HepG2 (cell line): ENCODE results near the gene ROPN1B. TPM values are rescaled to one million over a fixed set of nuclear protein-coding genes. Genes with fewer than 3 reads are reported as not detected.

Source experiments
- ATAC-seq: fragments of 200-7000 bp; cut with Tn5 transposase; 3 replicates; pipeline ENCODE4 v1.9.1; 2020; ENCODE audit warnings: mild to moderate bottlenecking, moderate library complexity
- BruUV-seq: library from RNA; stranded (reverse); fragments of 400-500 nt; replicated peaks from 2 replicates; lab custom pipeline; 2021; lab: Mats Ljungman, UMichigan
- CTCF ChIA-PET: fragments of 300-600 bp; formaldehyde crosslinking; extraction: SDS; loops from one replicate; lab custom pipeline; 2021; ENCODE audit warnings: low total read pairs, inconsistent platforms, low intra/inter-chr PET ratio; lab: Yijun Ruan, JAX
- POLR2A ChIA-PET: fragments of 350-600 bp; sonication (Branson Sonifier 250); formaldehyde crosslinking; loops from one replicate; lab custom pipeline; 2020; ENCODE audit warnings: antibody characterized with exemption, inconsistent platforms; lab: Yijun Ruan, JAX
- DNase-seq: peaks from one replicate; pipeline ENCODE4 v3.0.0-alpha.2; 2015; ENCODE audit warnings: low spot score
- FAIRE-seq: peaks from 3 replicates; lab custom pipeline; 2011; peaks lifted over from hg19 to GRCh38; lab: Jason Lieb, UNC
- H2AFZ ChIP-seq: one replicate; pipeline ENCODE4 v1.6.1; 2011; ENCODE audit warnings: low read length, inconsistent platforms
- H3K27ac ChIP-seq: fragments of 300-600 bp; 3 replicates; pipeline ENCODE4 v1.8.0; 2011; ENCODE audit warnings: mixed run types, mild to moderate bottlenecking, mixed read lengths, low read length, inconsistent platforms; ENCODE audit not compliant: insufficient read depth; ENCODE audit errors: extremely low read length
- H3K27me3 ChIP-seq, 2 experiments: fragments of 200-600 bp in 1 of 2; 2 replicates in 1 of 2; 3 replicates in 1 of 2; pipeline versions ENCODE4 v1.6.0 to v1.8.0; 2011; ENCODE audit warnings: low read length in 2 of 2, mild to moderate bottlenecking in 2 of 2, moderate library complexity in 2 of 2, inconsistent platforms in 1 of 2; ENCODE audit not compliant: insufficient read depth in 2 of 2, control insufficient read depth in 1 of 2
- H3K36me3 ChIP-seq, 2 experiments: fragments of 200-600 bp in 1 of 2; replicated peaks in 1 of 2; 2 replicates in 1 of 2; 3 replicates in 1 of 2; pipeline versions ENCODE4 v1.5.1 to v1.8.0; 2011; ENCODE audit warnings: low read length in 2 of 2, inconsistent platforms in 1 of 2; ENCODE audit not compliant: insufficient read depth in 2 of 2, control insufficient read depth in 1 of 2
- H3K4me1 ChIP-seq: 2 replicates; pipeline ENCODE4 v1.5.1; 2012; ENCODE audit warnings: low read length, inconsistent platforms; ENCODE audit not compliant: insufficient read depth
- H3K4me2 ChIP-seq: 2 replicates; pipeline ENCODE4 v1.6.0; 2011; ENCODE audit warnings: low read depth, low read length, inconsistent platforms
- H3K4me3 ChIP-seq, 3 experiments: fragments of 200-600 bp in 1 of 3; sonication (generic), shearing (Covaris generic) in 1 of 3; replicated peaks in 1 of 3; 2 replicates each; pipeline ENCODE4 v1.5.1; 2011 to 2016; ENCODE audit warnings: low read length in 3 of 3, inconsistent platforms in 2 of 3, low read depth in 2 of 3, mild to moderate bottlenecking in 2 of 3, control low read depth in 1 of 3, mixed read lengths in 1 of 3; ENCODE audit not compliant: insufficient read depth in 1 of 3
- H3K79me2 ChIP-seq: one replicate; pipeline ENCODE4 v1.6.1; 2011; ENCODE audit warnings: low read length, inconsistent platforms; ENCODE audit not compliant: insufficient read depth
- H3K9ac ChIP-seq: 2 replicates; pipeline ENCODE4 v1.6.0; 2011; ENCODE audit warnings: mild to moderate bottlenecking, low read depth, low read length, inconsistent platforms; ENCODE audit not compliant: insufficient read depth
- H3K9me3 ChIP-seq: 2 replicates; pipeline ENCODE4 v1.5.1; 2012; ENCODE audit warnings: mild to moderate bottlenecking, low read length
- H4K20me1 ChIP-seq: 2 replicates; pipeline ENCODE4 v1.6.0; 2011; ENCODE audit warnings: inconsistent platforms, mild to moderate bottlenecking, low read length, moderate library complexity; ENCODE audit not compliant: insufficient read depth
- CEBPG ChIP-seq: IDR thresholded peaks from 2 replicates; pipeline ENCODE4 v1.6.1; 2016
- CHD2 ChIP-seq: IDR thresholded peaks from 2 replicates; pipeline ENCODE4 v1.6.1; 2011; ENCODE audit warnings: low read depth, low read length, improper control_type of control experiment
- FOXJ3 ChIP-seq: sonication (generic); formaldehyde crosslinking; IDR thresholded peaks from 2 replicates; pipeline ENCODE4 v1.4.0; 2020; ENCODE audit warnings: missing genetic modification reagents, mild to moderate bottlenecking, borderline replicate concordance
- HDAC1 ChIP-seq: sonication (generic); formaldehyde crosslinking; IDR thresholded peaks from 2 replicates; pipeline ENCODE4 v1.5.1; 2020; ENCODE audit warnings: mild to moderate bottlenecking, missing genetic modification reagents
- HMG20A ChIP-seq: IDR thresholded peaks from 2 replicates; pipeline ENCODE4 v1.6.1; 2016; ENCODE audit warnings: borderline replicate concordance
- JUND ChIP-seq: sonication (generic); formaldehyde crosslinking; IDR thresholded peaks from 2 replicates; pipeline ENCODE4 v1.8.0; 2022; ENCODE audit warnings: mild to moderate bottlenecking, missing genetic modification reagents
- MAZ ChIP-seq, 2 experiments: sonication (generic) in 1 of 2; formaldehyde crosslinking in 1 of 2; IDR thresholded peaks; 2 replicates each; pipeline versions ENCODE4 v1.5.0 to v1.6.1; 2012 to 2020; ENCODE audit warnings: low read depth in 2 of 2, mild to moderate bottlenecking in 2 of 2, borderline replicate concordance in 1 of 2, improper control_type of control experiment in 1 of 2, low read length in 1 of 2, missing genetic modification reagents in 1 of 2, moderate library complexity in 1 of 2
- ZMYM4 ChIP-seq: sonication (generic); formaldehyde crosslinking; IDR thresholded peaks from 2 replicates; pipeline ENCODE4 v1.8.1; 2023; ENCODE audit warnings: mild to moderate bottlenecking, missing genetic modification reagents
- ZNF180 ChIP-seq: sonication (generic); formaldehyde crosslinking; IDR thresholded peaks from 2 replicates; pipeline ENCODE4 v1.4.0; 2020; ENCODE audit warnings: low read depth, missing genetic modification reagents, borderline replicate concordance
- ZNF232 ChIP-seq: sonication (generic); formaldehyde crosslinking; IDR thresholded peaks from 2 replicates; pipeline ENCODE4 v1.4.0; 2020; ENCODE audit warnings: missing genetic modification reagents, borderline replicate concordance
- ZNF34 ChIP-seq: sonication (generic); formaldehyde crosslinking; IDR thresholded peaks from 2 replicates; pipeline ENCODE4 v1.4.0; 2020; ENCODE audit warnings: mild to moderate bottlenecking, missing genetic modification reagents, borderline replicate concordance
- ZNF460 ChIP-seq: sonication (generic); formaldehyde crosslinking; IDR thresholded peaks from 2 replicates; pipeline ENCODE4 v1.5.1; 2020; ENCODE audit warnings: missing genetic modification reagents, mild to moderate bottlenecking, borderline replicate concordance
- WGBS: methylation state at CpG from one replicate; pipeline ENCODE4 v1.1.6; 2017; ENCODE audit warnings: low lambda C conversion rate; 5-methylcytosine and 5-hydroxymethylcytosine counted together
- in situ Hi-C: cut with HindIII; loops from 2 replicates; pipeline ENCODE4 v1.10.0; 2017; ENCODE audit warnings: low pct_unique_long_range_greater_than_20kb; ENCODE audit not compliant: extremely low pct_ligation_motif_present
- intact Hi-C: fragments of 100-400 bp; cut with micrococcal nuclease; formaldehyde crosslinking; loops from one replicate; pipeline ENCODE4 v1.10.0; 2022; ENCODE audit not compliant: unreplicated experiment
- polyA plus RNA-seq, 8 experiments: library from polyadenylated mRNA; depleted of rRNA in 3 of 8; stranded (reverse) in 7 of 8; unstranded in 1 of 8; fragments of >200 nt; fragmentation: Illumina TruSeq in 4 of 8; extraction: Trizol in 4 of 8; gene quantifications; 2 replicates each; pipeline versions ENCODE4 v1.2.1 to v1.2.3, GENCODE V29; 2011 to 2016; ENCODE audit warnings: low read depth in 4 of 8, missing spikeins in 1 of 8, mixed read lengths in 1 of 8; ENCODE audit not compliant: insufficient read depth in 1 of 8
- small RNA-seq, 3 experiments: library from RNA; depleted of rRNA; stranded (forward); fragments of <200 nt; gene quantifications; one replicate each; pipeline ENCODE3, GENCODE V24; 2012; ENCODE audit warnings: low read depth in 2 of 3, low replicate concordance in 1 of 3; ENCODE audit not compliant: insufficient read length in 3 of 3, insufficient read depth in 2 of 3
- total RNA-seq, 5 experiments: library from RNA; depleted of rRNA; stranded (reverse); fragments of >200 nt; fragmentation: Illumina TruSeq; extraction: Trizol; gene quantifications; 2 replicates each; pipeline ENCODE4 v1.2.3, GENCODE V29; 2016; ENCODE audit warnings: low read depth in 1 of 5
- TF ChIP-seq, protein P1 (sequence below): sonication (generic); formaldehyde crosslinking; IDR thresholded peaks from 2 replicates; pipeline ENCODE4 v1.4.0; 2020; ENCODE audit warnings: missing genetic modification reagents, borderline replicate concordance

The ROPN1B gene
- total and polyA plus RNA-seq, 2 of the 13 experiments (the other 11 are each of a cell fraction or from before 2014, with no cell fraction given) = not detected

DNA sequence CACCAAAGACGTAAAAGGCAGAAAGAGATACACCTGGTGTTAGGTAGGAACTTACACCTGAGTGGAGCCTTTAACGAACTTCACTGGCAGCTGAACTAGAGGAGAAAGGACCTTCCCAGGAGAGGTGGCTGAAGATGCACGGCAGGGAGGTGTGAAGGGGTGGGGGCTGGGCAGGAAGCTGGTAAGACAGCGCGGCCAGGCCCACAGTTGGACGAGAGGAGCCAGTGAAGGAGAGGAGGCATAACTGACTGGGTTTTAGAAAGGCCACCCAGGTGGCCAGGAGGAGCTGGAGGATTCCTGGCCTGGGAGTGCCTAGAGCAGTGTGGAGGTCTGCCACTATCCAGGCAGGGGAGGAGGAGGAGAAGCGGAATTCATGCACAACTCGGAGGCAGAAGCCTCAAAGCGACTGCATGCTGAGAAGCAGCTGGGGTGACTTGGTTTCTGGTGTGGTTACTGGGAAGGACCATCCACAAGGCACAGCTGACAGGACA, 63.0 kb downstream of the ROPN1B start:
- Histone ChIP-seq H3K79me2 (no peaks in the 10 kb centered on the region), H3K27ac (no peak overlapping the region), H3K27me3 (no peaks in the 10 kb centered on the region), H3K9me3 (peaks cover 15% of the 10 kb centered on the region), H2AFZ (no peak overlapping the region), H3K4me1 (no peaks in the 10 kb centered on the region), H3K4me3 (no peak overlapping the region), H3K4me2 (no peak overlapping the region)
- no TSS peak for BruUV-seq
- no peak for DNase-seq
- no peak for FAIRE-seq
- in situ Hi-C loops = no loop called here
- WGBS = 92% methylated on average over 9 of the region's 9 CpGs
- intact Hi-C loops = no loop called here
- CTCF ChIA-PET = no interaction called here
- TF ChIP-seq, protein P1, sequence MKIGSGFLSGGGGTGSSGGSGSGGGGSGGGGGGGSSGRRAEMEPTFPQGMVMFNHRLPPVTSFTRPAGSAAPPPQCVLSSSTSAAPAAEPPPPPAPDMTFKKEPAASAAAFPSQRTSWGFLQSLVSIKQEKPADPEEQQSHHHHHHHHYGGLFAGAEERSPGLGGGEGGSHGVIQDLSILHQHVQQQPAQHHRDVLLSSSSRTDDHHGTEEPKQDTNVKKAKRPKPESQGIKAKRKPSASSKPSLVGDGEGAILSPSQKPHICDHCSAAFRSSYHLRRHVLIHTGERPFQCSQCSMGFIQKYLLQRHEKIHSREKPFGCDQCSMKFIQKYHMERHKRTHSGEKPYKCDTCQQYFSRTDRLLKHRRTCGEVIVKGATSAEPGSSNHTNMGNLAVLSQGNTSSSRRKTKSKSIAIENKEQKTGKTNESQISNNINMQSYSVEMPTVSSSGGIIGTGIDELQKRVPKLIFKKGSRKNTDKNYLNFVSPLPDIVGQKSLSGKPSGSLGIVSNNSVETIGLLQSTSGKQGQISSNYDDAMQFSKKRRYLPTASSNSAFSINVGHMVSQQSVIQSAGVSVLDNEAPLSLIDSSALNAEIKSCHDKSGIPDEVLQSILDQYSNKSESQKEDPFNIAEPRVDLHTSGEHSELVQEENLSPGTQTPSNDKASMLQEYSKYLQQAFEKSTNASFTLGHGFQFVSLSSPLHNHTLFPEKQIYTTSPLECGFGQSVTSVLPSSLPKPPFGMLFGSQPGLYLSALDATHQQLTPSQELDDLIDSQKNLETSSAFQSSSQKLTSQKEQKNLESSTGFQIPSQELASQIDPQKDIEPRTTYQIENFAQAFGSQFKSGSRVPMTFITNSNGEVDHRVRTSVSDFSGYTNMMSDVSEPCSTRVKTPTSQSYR (CRISPR knock-in tag) = no peak
- TF ChIP-seq CEBPG (CRISPR knock-in tag) = no peak
- TF ChIP-seq FOXJ3 (CRISPR knock-in tag) = no peak
- no peak for TF ChIP-seq ZNF180 (CRISPR knock-in tag)
- no peak for TF ChIP-seq JUND (CRISPR knock-in tag)
- no peak for TF ChIP-seq ZNF460 (CRISPR knock-in tag)
- no peak for TF ChIP-seq CHD2
- TF ChIP-seq MAZ (IDR thresholded peaks at IDR 0.05; ENCODE audit: borderline replicate concordance, low read depth, low read length) = no peak
- no peak for TF ChIP-seq MAZ (CRISPR knock-in tag; IDR thresholded peaks at IDR 0.05; ENCODE audit: low read depth)
- no peak for TF ChIP-seq HMG20A (CRISPR knock-in tag)
- TF ChIP-seq HDAC1 (CRISPR knock-in tag) = no peak
- TF ChIP-seq ZNF232 = no peak
- no peak for TF ChIP-seq ZNF34 (CRISPR knock-in tag)
- TF ChIP-seq ZMYM4 (CRISPR knock-in tag) = no peak
- TF ChIP-seq, all 625 proteins: peak for 0
- Histone ChIP-seq H4K20me1 (no peaks in the 10 kb centered on the region), H3K9ac (no peak overlapping the region), H3K36me3 (no peaks in the 10 kb centered on the region; a peak in 3 of 5 replicates)
- POLR2A ChIA-PET = no interaction called here
- no peak for ATAC-seq

Small RNA genes within 50 kb of the gene (small RNA-seq; reads per million reads assigned to genes)
- 0 reads per million in 3 experiments for gene AC092903.1

Other genes starting within 250 kb of the ROPN1B start
- gene SLC41A3, start 114.9 kb downstream of the ROPN1B start, total RNA-seq (2016; rRNA removed; fragmentation: Illumina TruSeq; extraction: Trizol) = 16.2 and 26.0 TPM in 2 replicates
- gene SLC41A3, start 114.9 kb downstream of the ROPN1B start, polyA plus RNA-seq (2011; rRNA removed) = 71.1 and 86.1 TPM in 2 replicates
- 20.8 and 28.7 TPM in 2 replicates for gene ALDH1L1, start 211.4 kb downstream of the ROPN1B start, total RNA-seq (2016; rRNA removed; fragmentation: Illumina TruSeq; extraction: Trizol)
- gene ALDH1L1, start 211.4 kb downstream of the ROPN1B start, polyA plus RNA-seq (2011; rRNA removed) = 10.5 and 11.2 TPM in 2 replicates